EL (cell line): ENCODE data around the gene NTRK1.

Experiments
- DNase-seq: peaks from one replicate; pipeline ENCODE4 v3.0.0-alpha.2; 2016

Gene NTRK1

GRCh38 chr1:156839426-156840109 lies 21.1 kb upstream of the NTRK1 start:
- no peak for DNase-seq

GRCh38 chr1:156840186-156840897 lies 20.3 kb upstream of the NTRK1 start:
- DNase-seq, result no peak

- DNase-seq, result no peak
These were observed 19.8 kb upstream of the NTRK1 start for GRCh38 chr1:156840898-156841279.

GRCh38 chr1:156841295-156841855 lies 19.3 kb upstream of the NTRK1 start:
- DNase-seq, result no peak

- DNase-seq, result no peak
These were observed 17.9 kb upstream of the NTRK1 start for GRCh38 chr1:156842618-156843300.

- DNase-seq, result no peak
These were observed 16.6 kb upstream of the NTRK1 start for GRCh38 chr1:156844102-156844501.

- DNase-seq, result no peak
These were observed 16.0 kb upstream of the NTRK1 start for GRCh38 chr1:156844638-156845037.

- no peak for DNase-seq
These were observed 15.4 kb upstream of the NTRK1 start for GRCh38 chr1:156845055-156845952.

GRCh38 chr1:156845953-156846545 lies 14.6 kb upstream of the NTRK1 start:
- DNase-seq, result no peak

GRCh38 chr1:156846643-156847042 lies 14.0 kb upstream of the NTRK1 start:
- no peak for DNase-seq

GRCh38 chr1:156847591-156848460 lies 12.8 kb upstream of the NTRK1 start:
- no peak for DNase-seq

- no peak for DNase-seq
These were observed 12.1 kb upstream of the NTRK1 start for GRCh38 chr1:156848461-156849150.

- no peak for DNase-seq
These were observed 11.5 kb upstream of the NTRK1 start for GRCh38 chr1:156849151-156849496.

GRCh38 chr1:156851779-156852417 lies 8.8 kb upstream of the NTRK1 start:
- DNase-seq, result no peak

- peak; percentile 25 for DNase-seq
These were observed 8.2 kb upstream of the NTRK1 start for GRCh38 chr1:156852418-156852874.

GRCh38 chr1:156853761-156854160 lies 6.9 kb upstream of the NTRK1 start:
- no peak for DNase-seq

GRCh38 chr1:156854634-156855033 lies 6.0 kb upstream of the NTRK1 start:
- DNase-seq, result no peak

- DNase-seq, result no peak
These were observed 4.3 kb upstream of the NTRK1 start for GRCh38 chr1:156856282-156856785.

- no peak for DNase-seq
These were observed 3.1 kb upstream of the NTRK1 start for GRCh38 chr1:156857532-156857931.

GRCh38 chr1:156858555-156858956 lies 2.1 kb upstream of the NTRK1 start:
- DNase-seq, result no peak
